ENCODE data around the gene LRRC32. TPM values are rescaled to one million over a fixed set of nuclear protein-coding genes. Genes with fewer than 3 reads are reported as not detected.

LRRC32 gene
- total and polyA plus RNA-seq, 9 of the 15 experiments (the other 6 are each of a cell fraction or from before 2014, with no cell fraction given), result 0.10 to 0.50 (median 0.19) TPM; not detected in 5

GRCh38 chr11:76680518-76681425 lies 10.2 kb upstream of the LRRC32 start (continued):
- TF ChIP-seq SFPQ (IDR thresholded peaks at IDR 0.05; ENCODE audit: low read depth, low read length) (no peak), JUND (IDR thresholded peaks at IDR 0.05; ENCODE audit: borderline replicate concordance, low read depth, low read length) (0 out of 2 replicates have a peak, but pooled peaks have one; percentile 10), JUND (tag; IDR thresholded peaks at IDR 0.05; ENCODE audit: borderline replicate concordance, low read depth, low read length) (no peak), HOXB6 (CRISPR knock-in tag; IDR thresholded peaks at IDR 0.05; ENCODE audit: borderline replicate concordance) (no peak), MCM2 (IDR thresholded peaks at IDR 0.05; ENCODE audit: low read depth) (no peak), CREB5 (CRISPR knock-in tag; IDR thresholded peaks at IDR 0.05) (no peak), ZEB2 (IDR thresholded peaks at IDR 0.05) (no peak), PHF21A (IDR thresholded peaks at IDR 0.05; ENCODE audit: borderline replicate concordance, low read depth) (no peak), ZFP30 (CRISPR knock-in tag; IDR thresholded peaks at IDR 0.05; ENCODE audit: borderline replicate concordance) (no peak), ZBTB33 (CRISPR knock-in tag; IDR thresholded peaks at IDR 0.05) (0 out of 2 replicates have a peak, but pooled peaks have one; percentile 46), PTBP1 (IDR thresholded peaks at IDR 0.05; ENCODE audit: low read depth, low read length) (no peak), ATF7 (IDR thresholded peaks at IDR 0.05) (no peak), KLF16 (IDR thresholded peaks at IDR 0.05) (no peak), CC2D1A (IDR thresholded peaks at IDR 0.05) (peak; percentile 56; the same call in 1 of the 2 replicates), ZNF24 (IDR thresholded peaks at IDR 0.05) (no peak), THAP12 (CRISPR knock-in tag; IDR thresholded peaks at IDR 0.05) (no peak), ELK1 (CRISPR knock-in tag; IDR thresholded peaks at IDR 0.05) (no peak), ZNF445 (CRISPR knock-in tag; IDR thresholded peaks at IDR 0.05; ENCODE audit: low read depth) (no peak)
